Measurements from ENCODE around the gene PARVA. TPM values are rescaled to one million over a fixed set of nuclear protein-coding genes. Genes with fewer than 3 reads are reported as not detected.
A peak's percentile ranks its signal among the peaks of the same experiment; 100 is the strongest.

Gene PARVA
- total RNA-seq, 1 experiment from 2014 or later, result 22.9 TPM

- TF ChIP-seq CTCF (IDR thresholded peaks at IDR 0.05; ENCODE audit: unreplicated experiment), result no peak
- H3K36me3 Mint-ChIP-seq (ENCODE audit: insufficient read depth, unreplicated experiment), result peaks cover 6% of the 10 kb centered on the region
- H3K4me1 Mint-ChIP-seq (ENCODE audit: low read depth, unreplicated experiment), result peaks cover 4% of the 10 kb centered on the region
- no TSS peak for BruUV-seq (replicated peaks)
- CTCF ChIA-PET, result no interaction called here
- no peak for DNase-seq
- no peak overlapping the region for H3K4me3 Mint-ChIP-seq (ENCODE audit: low read depth, unreplicated experiment)
- H3K27ac Mint-ChIP-seq (ENCODE audit: unreplicated experiment), result no peak overlapping the region
- H3K9me3 Mint-ChIP-seq (ENCODE audit: low read depth, unreplicated experiment), result peaks cover 4% of the 10 kb centered on the region
- no peaks in the 10 kb centered on the region for H3K27me3 Mint-ChIP-seq (ENCODE audit: unreplicated experiment)
- intact Hi-C loops (cut with micrococcal nuclease; ENCODE audit: unreplicated experiment), result no loop called here
Observed at GRCh38 chr11:12372111-12372510, 5.3 kb upstream of the PARVA start.

- H3K27ac Mint-ChIP-seq (ENCODE audit: unreplicated experiment), result no peak overlapping the region
Observed at GRCh38 chr11:12375720-12376119, 1.7 kb upstream of the PARVA start.

GRCh38 chr11:12376259-12377081, 901 bp upstream of the PARVA start:
- Mint-ChIP-seq H3K36me3 (ENCODE audit: insufficient read depth, unreplicated experiment) (peaks cover 22% of the 10 kb centered on the region), H3K27me3 (ENCODE audit: unreplicated experiment) (no peaks in the 10 kb centered on the region), H3K4me3 (ENCODE audit: low read depth, unreplicated experiment) (peak overlapping the region; percentile 89), H3K9me3 (ENCODE audit: low read depth, unreplicated experiment) (no peaks in the 10 kb centered on the region), H3K4me1 (ENCODE audit: low read depth, unreplicated experiment) (peaks cover 11% of the 10 kb centered on the region), H3K27ac (ENCODE audit: unreplicated experiment) (peak overlapping the region; percentile 52)
- no peak for DNase-seq
- BruUV-seq (replicated peaks), result no TSS peak
- intact Hi-C loops (cut with micrococcal nuclease; ENCODE audit: unreplicated experiment), result no loop called here
- TF ChIP-seq CTCF (IDR thresholded peaks at IDR 0.05; ENCODE audit: unreplicated experiment), result no peak
- CTCF ChIA-PET, result interaction anchor here (0.7 to 2.5 kb wide), 5 partner anchors 10 to 297 kb away, joined by 3 to 12 read pairs (median 3); partner anchors contain the start of gene TEAD1

More at GRCh38 chr11:12375720-12376119, 1.7 kb upstream of the PARVA start:
- DNase-seq, result no peak
- Mint-ChIP-seq H3K4me3 (ENCODE audit: low read depth, unreplicated experiment) (no peak overlapping the region), H3K27me3 (ENCODE audit: unreplicated experiment) (no peaks in the 10 kb centered on the region), H3K4me1 (ENCODE audit: low read depth, unreplicated experiment) (peaks cover 11% of the 10 kb centered on the region), H3K9me3 (ENCODE audit: low read depth, unreplicated experiment) (no peaks in the 10 kb centered on the region), H3K36me3 (ENCODE audit: insufficient read depth, unreplicated experiment) (peaks cover 22% of the 10 kb centered on the region)
- CTCF ChIA-PET, result interaction anchor here (1.3 to 2.5 kb wide), 3 partner anchors 9 to 45 kb away, joined by 3 to 12 read pairs (median 11); no protein-coding TSS in a partner anchor
- BruUV-seq (replicated peaks), result no TSS peak
- intact Hi-C loops (cut with micrococcal nuclease; ENCODE audit: unreplicated experiment), result no loop called here
- TF ChIP-seq CTCF (IDR thresholded peaks at IDR 0.05; ENCODE audit: unreplicated experiment), result no peak

- H3K27me3 Mint-ChIP-seq (ENCODE audit: unreplicated experiment), result no peaks in the 10 kb centered on the region
- peaks cover 11% of the 10 kb centered on the region for H3K4me1 Mint-ChIP-seq (ENCODE audit: low read depth, unreplicated experiment)
- peaks cover 22% of the 10 kb centered on the region for H3K36me3 Mint-ChIP-seq (ENCODE audit: insufficient read depth, unreplicated experiment)
- TSS peak; percentile 63 for BruUV-seq (replicated peaks)
- peak overlapping the region; percentile 89 for H3K4me3 Mint-ChIP-seq (ENCODE audit: low read depth, unreplicated experiment)
- peak; percentile 82 for DNase-seq
- H3K9me3 Mint-ChIP-seq (ENCODE audit: low read depth, unreplicated experiment), result no peaks in the 10 kb centered on the region
- H3K27ac Mint-ChIP-seq (ENCODE audit: unreplicated experiment), result peak overlapping the region; percentile 96
- peak; percentile 32 for TF ChIP-seq CTCF (IDR thresholded peaks at IDR 0.05; ENCODE audit: unreplicated experiment)
- intact Hi-C loops (cut with micrococcal nuclease; ENCODE audit: unreplicated experiment), result loop anchor here (1.0 kb wide), 1 partner anchor 47 kb away; no protein-coding TSS in a partner anchor
- CTCF ChIA-PET, result interaction anchor here (0.7 to 2.5 kb wide), 5 partner anchors 12 to 296 kb away, joined by 3 to 12 read pairs (median 3); partner anchors contain the start of gene TEAD1
Observed at GRCh38 chr11:12377824-12378593, 638 bp downstream of the PARVA start.

Data from Calu3 (cell line).